Activated CD8-positive, alpha-beta memory T cell treated with anti-CD3 and anti-CD28 coated beads for 4 hours (primary cell): ENCODE results near the gene GJC1.
"Not testable (repeated sequence)": the region's sequence is repeated elsewhere in the genome, so short reads cannot be mapped to it uniquely, and the experiment has no call there.

ENCODE experiments used
- DNase-seq, 2 donors: peaks; one replicate each; pipeline ENCODE4 v3.0.0-alpha.2; 2020; ENCODE audit warnings: low read depth in 2 of 2

The GJC1 gene

DNA sequence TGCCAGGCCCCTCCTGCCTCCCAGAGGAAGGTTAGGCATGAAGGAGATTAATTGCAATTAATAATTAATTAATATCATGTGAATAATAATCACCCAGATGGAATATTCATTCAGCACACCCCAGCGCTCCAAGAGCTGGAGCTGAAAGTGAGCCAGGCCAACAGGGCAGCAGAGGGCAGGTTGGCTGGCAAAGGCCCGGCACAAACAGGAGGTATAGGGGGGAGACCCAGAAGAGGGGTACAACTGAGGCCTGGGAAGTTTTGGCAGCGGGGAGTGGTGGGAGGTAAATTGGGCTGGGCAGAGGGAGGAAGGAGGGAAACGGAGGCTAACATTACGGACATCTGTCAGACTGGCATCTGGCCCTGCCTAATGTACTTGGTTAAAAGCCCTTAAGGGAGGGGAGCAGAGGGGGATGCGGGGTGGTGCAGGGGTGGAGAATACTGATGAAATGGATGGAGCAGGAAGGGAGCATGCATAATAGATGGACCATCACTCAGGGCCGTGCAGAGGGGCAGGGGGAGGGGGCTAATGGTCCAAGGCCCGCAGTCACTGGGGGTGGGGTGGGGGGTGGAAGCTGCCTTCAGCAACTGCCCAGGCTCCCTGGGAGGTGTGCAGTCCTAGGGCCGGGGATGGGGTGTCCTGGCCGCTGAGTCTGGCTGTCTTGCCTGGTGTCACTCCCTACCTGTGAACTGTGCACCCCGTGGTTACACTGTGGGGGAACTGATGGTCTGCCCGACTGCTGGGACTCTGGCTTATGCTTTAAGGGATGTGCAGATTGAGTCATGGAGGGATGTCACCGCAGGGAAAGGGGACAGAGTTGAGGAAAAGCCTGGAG, 69.4 kb downstream of the GJC1 start:
- no peak for DNase-seq

DNA sequence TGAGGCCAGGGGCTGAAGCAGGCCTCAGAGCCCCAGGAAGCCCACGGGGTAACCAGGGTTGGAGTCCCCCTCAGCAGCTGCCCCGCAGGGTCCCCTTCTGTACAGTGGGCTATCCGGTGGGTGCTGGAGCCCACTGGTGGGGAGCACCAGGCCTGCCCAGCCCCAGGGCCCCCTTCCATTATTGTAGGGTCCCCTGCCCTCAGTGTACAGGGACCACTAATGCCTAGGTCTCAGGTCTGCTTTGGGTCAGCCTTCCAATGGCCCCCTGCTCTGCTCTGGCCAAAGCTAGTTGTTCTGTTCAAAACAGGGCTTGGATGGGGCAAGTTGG, 70.2 kb downstream of the GJC1 start:
- DNase-seq: no peak

DNA sequence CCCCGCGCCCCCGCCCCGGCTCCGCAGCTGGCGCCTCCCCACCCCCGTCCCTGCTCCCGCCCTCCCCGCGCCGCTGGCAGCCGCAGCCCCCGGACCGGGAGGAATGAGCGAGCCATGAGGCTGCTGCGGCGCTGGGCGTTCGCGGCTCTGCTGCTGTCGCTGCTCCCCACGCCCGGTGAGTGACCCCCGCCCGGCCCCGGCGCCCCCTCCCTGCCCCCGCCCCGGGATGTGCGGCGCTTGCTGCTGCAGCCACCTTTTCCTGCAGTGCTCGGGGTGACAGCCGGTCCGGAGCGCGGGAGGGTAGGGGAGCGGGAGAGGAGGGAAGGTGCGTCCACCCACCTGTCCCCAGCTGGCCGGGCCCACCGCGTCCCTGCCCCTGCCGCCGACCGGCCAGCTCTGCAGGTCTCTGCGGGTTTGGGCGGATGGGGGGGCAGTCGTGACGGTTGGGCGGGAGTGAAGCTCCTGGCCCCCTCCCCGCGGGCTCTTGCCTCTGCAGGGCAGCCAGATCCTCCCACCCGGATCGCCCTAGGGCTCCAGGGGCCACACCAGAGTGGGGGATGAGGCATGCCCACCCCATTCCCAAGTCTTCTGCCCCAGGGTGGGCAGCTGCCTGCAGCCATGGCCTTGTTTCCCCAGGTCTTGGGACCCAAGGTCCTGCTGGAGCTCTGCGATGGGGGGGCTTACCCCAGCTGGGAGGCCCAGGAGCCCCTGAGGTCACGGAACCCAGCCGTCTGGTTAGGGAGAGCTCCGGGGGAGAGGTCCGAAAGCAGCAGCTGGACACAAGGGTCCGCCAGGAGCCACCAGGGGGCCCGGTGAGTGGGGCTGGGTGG, 70.8 kb downstream of the GJC1 start:
- DNase-seq: no peak

DNA sequence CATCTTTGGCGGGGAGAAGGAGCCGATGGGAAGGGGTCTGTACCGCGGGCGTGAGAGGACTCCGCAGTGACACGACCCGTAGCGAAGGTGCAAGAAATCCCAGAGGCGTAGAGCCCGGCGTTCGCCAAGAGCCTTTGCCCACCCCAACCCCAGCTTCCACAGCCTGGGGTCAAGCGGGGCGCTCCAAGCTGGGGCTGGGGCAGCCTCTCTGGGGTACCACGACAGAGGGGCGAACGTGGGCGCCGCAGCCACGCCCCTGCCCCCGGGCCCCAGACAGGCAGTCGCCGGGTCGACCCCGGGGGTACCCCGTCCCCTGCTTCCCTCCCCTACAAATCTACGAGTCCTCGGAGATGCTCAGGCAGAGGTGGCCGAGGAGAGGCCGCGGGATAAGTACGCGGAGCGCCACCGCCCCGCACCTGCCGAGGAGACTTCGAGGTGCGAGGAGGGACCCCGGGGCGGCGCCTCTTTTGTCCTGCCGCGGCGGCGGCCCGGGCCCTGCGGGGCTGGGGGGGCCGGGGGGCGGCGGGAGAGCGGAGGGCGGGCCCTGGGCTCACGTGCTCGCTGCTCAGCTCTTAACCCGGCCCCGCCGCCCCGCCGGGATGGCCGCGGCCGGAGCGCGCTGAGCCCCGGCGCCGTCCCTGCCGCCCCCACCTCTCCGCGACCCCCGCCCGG, 71.5 kb downstream of the GJC1 start, which contains the start of gene ADAM11:
Gene ADAM11 (plus strand): TSS at position 575 of the 672 bp plus-strand sequence. CDS start 212 bp downstream, outside the sequence.
- no peak for DNase-seq

DNA sequence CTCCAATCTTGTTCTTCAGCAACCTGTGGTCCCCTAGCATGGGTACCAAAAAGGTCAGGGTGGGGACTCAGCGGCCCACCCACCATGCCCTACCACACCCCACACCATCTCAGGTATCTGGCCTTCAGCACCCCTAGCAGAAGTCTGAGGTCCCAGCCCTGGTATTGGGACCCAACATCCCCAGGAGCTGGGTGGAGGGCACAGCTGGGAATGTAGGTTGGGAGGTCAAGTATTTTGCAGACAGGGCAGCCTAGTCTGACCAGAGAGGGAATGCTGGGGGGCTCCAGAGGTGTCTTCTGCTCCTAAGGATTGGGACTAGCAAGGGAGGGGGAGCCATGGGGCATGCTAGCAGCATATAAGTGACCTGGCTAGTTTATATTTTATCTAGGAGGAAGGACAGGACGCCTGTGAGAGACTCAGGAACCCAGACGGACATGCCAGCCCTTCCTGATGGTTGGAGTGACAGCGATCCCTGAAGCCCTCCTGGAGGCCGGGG, 72.1 kb downstream of the GJC1 start:
- no peak for DNase-seq

DNA sequence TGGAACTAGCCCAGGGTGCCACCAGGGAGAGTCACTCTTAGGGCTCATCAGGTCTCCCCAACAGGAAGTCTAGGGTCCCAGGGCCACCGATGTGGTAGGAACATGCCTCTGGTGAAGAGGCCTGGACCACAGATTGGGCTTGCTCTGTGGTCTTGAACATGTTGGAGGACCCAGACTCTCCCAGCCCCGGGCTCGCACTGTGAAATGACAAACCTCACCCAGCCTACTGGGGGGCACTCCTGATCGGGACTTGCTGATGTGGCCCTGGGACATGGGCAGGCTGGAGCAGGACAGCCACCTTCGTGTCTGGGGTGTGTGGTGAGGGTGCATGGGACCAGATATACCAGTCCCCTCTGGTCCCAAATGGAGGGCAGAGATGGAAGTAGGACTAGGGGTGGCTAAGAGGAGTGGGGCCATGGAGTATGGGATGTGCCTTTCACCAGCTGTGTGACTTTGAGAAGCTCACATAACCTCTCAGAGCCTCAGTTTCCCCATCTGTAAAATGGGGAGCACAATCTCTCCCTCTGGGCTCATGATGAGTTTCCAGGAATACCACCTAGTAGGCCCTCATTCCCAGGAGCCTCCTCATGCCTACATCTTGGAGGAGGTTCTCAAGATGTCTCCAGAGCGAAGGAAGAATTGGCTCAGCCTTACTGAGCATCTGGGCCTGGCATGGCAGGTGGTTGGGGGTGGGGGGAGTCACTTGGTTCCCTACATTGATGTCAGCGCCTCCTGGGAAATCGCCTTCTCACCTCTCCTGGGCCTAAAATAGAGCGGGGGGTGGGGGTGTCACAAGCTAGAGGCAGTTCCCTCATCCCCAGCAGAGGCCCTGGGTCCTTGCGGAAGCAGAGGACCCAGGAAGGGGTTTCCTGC, 72.8 kb downstream of the GJC1 start:
- no peak for DNase-seq

DNA sequence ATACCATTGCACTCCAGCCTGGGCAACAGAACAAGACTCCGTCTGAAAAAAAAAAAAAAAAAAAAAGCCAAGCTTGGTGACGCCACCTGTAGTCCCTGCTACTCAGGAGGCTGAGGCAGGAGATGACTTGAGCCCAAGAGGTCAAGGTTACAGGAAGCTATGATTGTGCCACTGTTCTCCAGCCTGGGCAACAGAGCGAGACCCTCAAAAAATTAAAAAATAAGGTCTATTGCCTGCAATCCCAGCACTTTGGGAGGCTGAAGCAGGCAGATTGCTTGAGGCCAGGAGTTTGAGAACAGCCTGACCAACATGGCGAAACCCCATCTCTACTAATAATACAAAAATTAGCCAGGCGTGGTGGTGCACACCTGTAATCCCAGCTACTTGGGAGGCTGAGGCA, 74.9 kb downstream of the GJC1 start:
- DNase-seq: not testable (repeated sequence)

DNA sequence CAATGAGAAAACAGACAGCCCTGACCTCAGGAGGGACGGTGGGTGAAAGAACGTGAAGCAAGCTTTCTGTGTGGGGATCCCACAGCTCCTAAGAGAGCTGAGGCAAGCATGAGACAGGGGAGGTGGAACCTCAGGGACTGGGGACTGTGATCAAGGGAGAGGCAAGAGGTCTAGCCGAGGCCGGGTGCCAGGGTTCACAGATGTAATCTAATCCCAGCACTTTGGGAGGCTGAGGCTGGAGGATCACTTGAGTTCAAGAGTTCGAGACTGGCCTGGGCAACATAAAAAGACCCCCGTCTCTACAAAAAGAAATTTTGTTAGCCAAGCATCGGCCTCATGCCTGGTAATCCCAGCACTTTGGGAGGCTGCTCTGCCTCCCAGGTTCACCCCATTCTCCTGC, 75.8 kb downstream of the GJC1 start:
- DNase-seq: no peak

DNA sequence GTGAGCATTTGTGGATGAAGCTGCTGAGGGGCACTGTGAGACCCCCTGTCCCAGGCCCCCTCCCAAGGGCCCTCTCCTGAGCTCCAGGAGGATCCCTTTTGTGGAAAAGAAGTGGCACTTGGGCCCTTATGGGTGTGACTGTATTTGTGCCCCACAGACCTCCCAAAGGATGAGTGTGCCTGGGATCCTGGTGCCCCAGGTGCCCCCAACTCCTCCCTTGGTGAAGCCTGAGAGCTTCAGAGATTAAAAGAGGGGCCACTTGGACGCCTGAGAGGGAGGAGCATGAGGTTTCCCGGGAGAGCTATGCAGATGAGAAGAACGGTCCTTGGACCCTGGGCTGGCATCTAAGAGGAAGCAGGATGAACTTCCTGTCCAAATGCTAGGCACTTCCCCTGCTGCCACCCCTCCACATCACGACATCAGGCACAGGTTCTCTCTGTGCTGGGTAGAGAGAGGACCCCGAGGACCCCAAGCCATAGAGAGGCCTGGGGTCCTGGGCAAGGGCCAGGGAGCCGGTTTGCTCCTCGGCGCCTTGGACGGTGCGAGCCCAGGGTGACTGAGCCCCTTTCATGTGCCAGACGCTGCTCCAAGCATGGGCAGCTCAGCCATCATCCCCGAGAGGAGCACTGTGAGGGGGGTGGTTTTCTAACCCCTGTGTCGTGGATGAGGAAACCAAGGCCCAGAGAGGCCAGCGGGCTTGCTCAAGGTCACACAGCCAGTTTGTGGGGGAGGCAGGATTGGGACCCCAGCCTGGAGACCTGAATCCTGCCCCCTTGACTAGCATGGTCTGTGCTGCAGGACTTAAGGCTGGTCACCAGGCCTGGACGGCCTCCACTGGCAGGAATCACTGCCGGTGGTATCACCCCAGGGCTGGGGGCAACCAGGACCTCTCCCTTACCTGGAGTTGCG, 76.9 kb downstream of the GJC1 start:
- DNase-seq: no peak

DNA sequence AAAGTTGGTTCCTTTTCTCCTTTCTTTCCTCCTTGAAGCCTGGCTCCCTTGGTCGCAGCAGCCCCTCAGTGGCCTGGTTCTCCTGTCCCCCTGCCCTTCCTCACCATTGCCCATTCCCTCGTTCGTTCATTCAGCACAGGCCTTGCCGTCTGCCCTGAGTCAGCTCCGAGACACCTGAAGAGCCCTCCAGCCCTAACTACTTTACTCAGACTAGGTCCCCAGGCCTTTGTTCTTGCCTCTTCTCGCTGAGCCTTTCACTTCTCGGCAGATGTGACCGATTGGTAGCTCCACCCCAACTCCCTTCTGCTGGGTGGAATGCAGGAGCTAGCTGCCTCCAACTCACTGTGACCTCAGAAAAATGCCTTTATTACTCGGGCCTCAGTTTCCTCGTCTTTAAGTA, 78.3 kb downstream of the GJC1 start:
- no peak for DNase-seq

DNA sequence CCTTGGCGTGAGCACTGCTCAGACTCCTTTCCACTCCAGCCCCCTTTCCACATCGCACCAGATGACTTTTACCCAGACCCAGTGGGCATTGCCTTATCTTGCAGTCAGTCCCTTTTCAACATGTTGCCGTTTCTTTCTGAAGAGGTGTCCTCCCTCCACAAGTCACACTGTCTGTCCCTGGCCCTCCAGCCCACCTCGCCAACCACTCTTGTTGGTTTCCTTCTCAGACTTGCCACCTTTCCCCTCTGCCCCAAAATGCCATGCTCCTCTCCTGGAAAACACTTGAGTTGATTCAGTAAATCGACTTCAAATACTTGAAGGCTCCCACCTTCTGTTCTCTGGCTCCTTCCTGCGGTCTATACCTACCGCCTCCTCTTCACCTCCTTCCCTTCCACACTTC, 78.8 kb downstream of the GJC1 start:
- no peak for DNase-seq

DNA sequence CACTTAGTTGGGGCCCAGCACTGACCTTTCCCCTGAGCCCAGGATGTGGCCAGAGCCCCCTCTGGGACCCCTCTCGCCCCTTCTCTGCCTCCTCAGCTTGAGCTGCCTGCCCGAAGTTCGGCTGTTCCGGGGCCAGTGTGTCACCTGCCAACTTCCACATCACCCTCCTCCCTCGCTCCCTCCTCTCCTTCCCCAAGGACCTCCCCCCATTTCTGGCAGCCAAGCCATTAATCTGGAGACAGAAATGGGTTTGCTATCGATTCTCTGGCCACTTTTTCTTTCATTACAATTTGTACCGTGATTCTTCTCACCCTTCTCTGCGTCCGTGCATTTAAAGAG, 80.1 kb downstream of the GJC1 start:
- no peak for DNase-seq

DNA sequence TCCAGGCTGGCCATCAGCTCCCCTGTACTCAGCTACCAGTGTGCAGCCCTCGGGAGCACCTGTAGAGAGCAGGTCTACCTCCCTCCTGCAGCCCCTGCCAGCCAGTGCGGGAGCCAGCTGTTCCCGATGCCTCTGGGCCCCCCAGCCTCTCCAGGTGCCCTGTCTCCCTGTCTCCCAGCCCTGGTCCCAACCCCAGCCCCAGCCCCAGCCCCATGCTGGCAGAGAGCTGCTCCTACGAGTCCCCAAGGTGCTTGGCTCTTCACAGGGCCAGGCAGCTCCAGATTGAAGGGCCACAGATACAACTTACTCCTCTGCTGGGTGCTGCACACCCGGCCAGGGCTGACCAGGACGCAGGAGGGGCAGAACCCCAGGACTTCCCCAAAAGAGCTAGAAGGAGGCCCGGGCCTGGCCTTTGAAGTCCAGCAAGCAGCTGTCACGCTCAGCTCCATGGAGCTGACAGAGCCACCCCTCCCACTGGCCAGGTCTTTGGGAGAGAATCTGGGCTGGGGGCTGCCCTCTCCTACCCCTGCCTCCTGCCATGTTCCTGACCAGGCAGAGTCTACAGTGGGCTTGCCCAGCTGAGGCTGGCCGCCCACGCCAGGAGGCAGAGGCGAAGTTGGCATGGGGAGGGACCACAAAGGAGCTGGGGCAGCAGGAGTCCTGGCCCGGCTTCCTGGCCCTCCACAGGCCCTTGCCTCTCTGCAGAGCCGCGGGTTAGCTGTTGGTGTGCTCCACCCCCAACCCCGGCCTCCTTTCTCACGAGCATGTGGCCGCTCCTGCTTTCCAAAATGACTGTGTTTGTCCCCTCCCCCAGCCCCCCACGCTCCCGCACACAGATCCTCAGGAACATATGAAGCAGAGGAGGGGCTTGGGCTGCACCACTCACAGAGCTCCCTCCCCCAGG, 80.8 kb downstream of the GJC1 start:
- DNase-seq: no peak
